CD14-positive monocyte (primary cell): ENCODE measurements around the gene TRPC6. TPM values are rescaled to one million over a fixed set of nuclear protein-coding genes. Genes with fewer than 3 reads are reported as not detected.

Source experiments
- DNase-seq, 3 donors: peaks; one replicate each; pipeline ENCODE4 v3.0.0-alpha.2; 2011 to 2022
- H2AFZ ChIP-seq: 2 replicates; pipeline ENCODE4 v1.6.0; 2012; ENCODE audit warnings: mild to moderate bottlenecking, low read depth, low read length, inconsistent platforms; ENCODE audit not compliant: insufficient read depth, poor library complexity, severe bottlenecking
- H3K27ac ChIP-seq, 2 donors: 1 replicate in 1 of 2; 2 replicates in 1 of 2; pipeline ENCODE4 v1.5.1; 2012 to 2013; ENCODE audit warnings: low read length in 2 of 2, control low read depth in 1 of 2, inconsistent platforms in 1 of 2, low read depth in 1 of 2, mild to moderate bottlenecking in 1 of 2
- H3K27me3 ChIP-seq, 2 donors: one replicate each; pipeline versions ENCODE4 v1.6.0 to v1.6.1; 2011 to 2013; ENCODE audit warnings: low read length in 2 of 2; ENCODE audit not compliant: control insufficient read depth in 2 of 2, insufficient read depth in 2 of 2
- H3K36me3 ChIP-seq, 2 donors: replicated peaks in 1 of 2; 1 replicate in 1 of 2; 2 replicates in 1 of 2; pipeline versions ENCODE4 v1.5.1 to v1.6.1; 2012 to 2013; ENCODE audit warnings: low read length in 2 of 2, control low read depth in 1 of 2, inconsistent platforms in 1 of 2, mild to moderate bottlenecking in 1 of 2; ENCODE audit not compliant: insufficient read depth in 2 of 2, control insufficient read depth in 1 of 2
- H3K4me1 ChIP-seq, 2 donors: 1 replicate in 1 of 2; 2 replicates in 1 of 2; pipeline versions ENCODE4 v1.5.1 to v1.6.1; 2012 to 2013; ENCODE audit warnings: low read length in 2 of 2, control low read depth in 1 of 2, inconsistent platforms in 1 of 2, mild to moderate bottlenecking in 1 of 2, moderate library complexity in 1 of 2; ENCODE audit not compliant: insufficient read depth in 2 of 2, control insufficient read depth in 1 of 2
- H3K4me2 ChIP-seq: replicated peaks from 2 replicates; pipeline ENCODE3; 2012; ENCODE audit warnings: low read length, moderate library complexity, mild to moderate bottlenecking; ENCODE audit not compliant: poor library complexity, severe bottlenecking; ENCODE audit errors: extremely low read depth
- H3K4me3 ChIP-seq, 3 experiments: fragments of 200-600 bp in 1 of 3; sonication (generic) in 1 of 3; replicated peaks in 1 of 3; 1 replicate in 2 of 3; 2 replicates in 1 of 3; pipeline ENCODE4 v1.5.1; 2011 to 2013; ENCODE audit warnings: low read length in 3 of 3, mild to moderate bottlenecking in 3 of 3, control low read depth in 2 of 3, low read depth in 2 of 3, inconsistent platforms in 1 of 3, moderate library complexity in 1 of 3
- H3K79me2 ChIP-seq: 2 replicates; pipeline ENCODE4 v1.6.0; 2012; ENCODE audit warnings: mild to moderate bottlenecking, control low read depth, inconsistent platforms, low read length, moderate library complexity; ENCODE audit not compliant: insufficient read depth
- H3K9ac ChIP-seq: 2 replicates; pipeline ENCODE4 v1.6.0; 2017; ENCODE audit warnings: low read length, mild to moderate bottlenecking; ENCODE audit not compliant: insufficient read depth, poor library complexity, severe bottlenecking
- H3K9me3 ChIP-seq, 2 donors: replicated peaks in 1 of 2; 1 replicate in 1 of 2; 2 replicates in 1 of 2; pipeline versions ENCODE4 v1.5.1 to v1.6.1; 2012 to 2013; ENCODE audit warnings: low read length in 2 of 2, control low read depth in 1 of 2; ENCODE audit not compliant: control insufficient read depth in 1 of 2, insufficient read depth in 1 of 2
- H4K20me1 ChIP-seq: 2 replicates; pipeline ENCODE4 v1.6.0; 2012; ENCODE audit warnings: mild to moderate bottlenecking, low read length, control low read depth, moderate library complexity; ENCODE audit not compliant: insufficient read depth
- H3K27ac Mint-ChIP-seq, 7 donors: one replicate each; pipeline ENCODE4 v1.8.0; 2020; ENCODE audit warnings: mild to moderate bottlenecking in 7 of 7, mixed read lengths in 7 of 7, moderate library complexity in 6 of 7, inconsistent platforms in 2 of 7
- H3K27me3 Mint-ChIP-seq, 3 donors: one replicate each; pipeline ENCODE4 v1.8.0; 2021 to 2022; ENCODE audit warnings: low read depth in 3 of 3, mild to moderate bottlenecking in 3 of 3, mixed read lengths in 3 of 3, moderate library complexity in 3 of 3, inconsistent platforms in 1 of 3
- H3K36me3 Mint-ChIP-seq, 2 donors: one replicate each; pipeline ENCODE4 v1.8.0; 2020; ENCODE audit warnings: mixed read lengths in 2 of 2, inconsistent platforms in 1 of 2, mild to moderate bottlenecking in 1 of 2
- H3K4me1 Mint-ChIP-seq: one replicate; pipeline ENCODE4 v1.8.0; 2020; ENCODE audit warnings: mild to moderate bottlenecking, mixed read lengths
- H3K4me3 Mint-ChIP-seq, 2 donors: one replicate each; pipeline ENCODE4 v1.8.0; 2020; ENCODE audit warnings: mild to moderate bottlenecking in 2 of 2, mixed read lengths in 2 of 2, moderate library complexity in 1 of 2
- H3K9me3 Mint-ChIP-seq, 7 donors: one replicate each; pipeline ENCODE4 v1.8.0; 2020 to 2022; ENCODE audit warnings: mixed read lengths in 7 of 7, mild to moderate bottlenecking in 6 of 7, moderate library complexity in 6 of 7, inconsistent platforms in 2 of 7
- CTCF ChIP-seq: fragments of 200-600 bp; IDR thresholded peaks from one replicate; pipeline ENCODE4 v1.8.0; 2022; ENCODE audit warnings: antibody characterized with exemption, mild to moderate bottlenecking
- WGBS: methylation state at CpG from one replicate; pipeline ENCODE4 v1.1.5; 2013; ENCODE audit warnings: missing lambda C conversion rate; ENCODE audit not compliant: insufficient coverage; 5-methylcytosine and 5-hydroxymethylcytosine counted together
- intact Hi-C, 2 donors: fragments of 100-400 bp; cut with micrococcal nuclease; formaldehyde crosslinking; loops; one replicate each; pipeline versions ENCODE4 v1.15.0 to v1.15.1; 2023
- polyA minus RNA-seq: library from RNA; depleted of rRNA, polyadenylated mRNA; stranded (reverse); fragments of >200 nt; gene quantifications from 2 replicates; pipeline ENCODE4 v1.2.3, GENCODE V29; 2012
- polyA plus RNA-seq, 3 donors: library from polyadenylated mRNA; depleted of rRNA in 1 of 3; unstranded in 2 of 3; stranded (reverse) in 1 of 3; fragments of 300-500 nt in 2 of 3; fragments of >200 nt in 1 of 3; fragmentation: Illumina TruSeq in 2 of 3; gene quantifications; 1 replicate in 2 of 3; 2 replicates in 1 of 3; pipeline ENCODE4 v1.2.3, GENCODE V29; 2012 to 2021
- total RNA-seq, 12 experiments: library from RNA in 1 of 12; stranded (reverse) in 1 of 12; fragments of 120-200 nt in 1 of 12; gene quantifications; one replicate each; pipeline ENCODE4 v1.2.4 and lab custom pipeline; 2013 to 2026; ENCODE audit warnings: mixed read lengths in 6 of 12, inconsistent platforms in 1 of 12

Gene TRPC6
- 0.06 TPM for total RNA-seq (2013)
- polyA plus RNA-seq (under 1 TPM in 1 of 3 donors, not detected in 2; 0.01 TPM), polyA minus RNA-seq (0.14 and 0.32 TPM in 2 replicates), total RNA-seq (lab: John Stamatoyannopoulos, UW) (0 to 0.75 (median 0.08) reads per million in 11 experiments)

DNA sequence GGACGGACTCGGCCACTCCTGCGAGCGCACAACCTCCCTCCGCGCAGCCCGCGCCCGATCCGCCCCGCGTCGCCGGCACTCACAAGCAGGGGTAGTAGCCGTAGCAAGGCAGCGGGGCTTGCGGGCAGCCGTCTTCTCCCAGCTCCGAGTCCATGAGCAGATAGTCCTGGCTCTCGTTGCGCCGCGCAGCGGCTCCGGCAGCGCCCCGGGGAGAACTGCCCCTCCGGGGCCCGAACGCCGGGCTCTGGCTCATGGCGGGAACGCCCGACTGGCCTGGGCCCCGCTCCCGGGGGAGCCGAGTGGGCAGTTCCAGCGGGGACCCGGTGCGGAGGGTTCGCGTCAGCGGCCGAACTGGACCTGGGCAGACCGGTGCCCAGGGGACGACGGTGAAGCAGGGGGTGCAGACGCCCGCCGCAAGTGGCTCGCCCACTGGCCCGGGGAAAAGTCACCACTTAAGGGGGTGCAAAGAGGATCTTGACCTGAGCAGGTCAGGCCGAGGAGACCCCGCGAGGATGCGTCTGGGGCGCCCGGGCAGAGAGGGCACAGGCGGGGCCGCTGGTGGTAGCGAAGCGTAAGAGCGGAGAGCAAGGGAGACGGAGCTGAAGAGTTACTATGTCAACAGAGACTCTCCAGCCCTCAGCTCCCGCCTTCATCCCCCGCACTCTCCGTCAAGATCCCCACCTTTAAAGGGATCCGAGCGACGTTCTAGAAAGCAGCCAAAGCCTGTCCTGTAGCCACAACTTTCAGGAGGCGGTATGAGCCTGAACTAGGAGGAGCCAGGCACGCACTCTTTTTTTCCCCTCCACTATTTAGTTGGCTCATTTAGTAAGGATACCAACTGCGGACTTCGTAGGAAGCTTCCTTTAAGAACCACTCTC lies at the start of gene TRPC6:
TSS of gene TRPC6 (minus strand) at position 757 of the 878 bp plus-strand sequence. CDS start at position 253, 504 bp downstream.
- no peaks in the 10 kb centered on the region for H3K79me2 ChIP-seq
- TF ChIP-seq CTCF = no peak
- 3% methylated on average over 72 of the region's 74 CpGs for WGBS
- H3K4me1 ChIP-seq = no peaks in the 10 kb centered on the region
- H3K4me2 ChIP-seq = no peak within 1 kb of the TSS
- H3K4me3 Mint-ChIP-seq = peak within 1 kb of the TSS in 1 of 2 donors; percentile 75
- H3K36me3 Mint-ChIP-seq = no peaks in the 10 kb centered on the region
- H3K36me3 ChIP-seq = no peaks in the 10 kb centered on the region
- no peak within 1 kb of the TSS for H2AFZ ChIP-seq
- peaks cover 28 to 39% of the 10 kb centered on the region in 2 donors for H3K27me3 ChIP-seq
- H3K9me3 ChIP-seq = peaks cover 9 to 21% of the 10 kb centered on the region in 2 donors
- no peak within 1 kb of the TSS for H3K27ac Mint-ChIP-seq
- H3K27ac ChIP-seq = no peak within 1 kb of the TSS
- no peak for DNase-seq
- peaks cover 3 to 23% (median 10%) of the 10 kb centered on the region in 7 donors for H3K9me3 Mint-ChIP-seq
- H3K4me3 ChIP-seq = no peak within 1 kb of the TSS
- H3K27me3 Mint-ChIP-seq = peaks cover 33 to 44% (median 39%) of the 10 kb centered on the region in 3 donors
- no peaks in the 10 kb centered on the region for H4K20me1 ChIP-seq
- H3K9ac ChIP-seq = no peak within 1 kb of the TSS
- intact Hi-C loops = no loop called here
- H3K4me1 Mint-ChIP-seq = no peaks in the 10 kb centered on the region

- H3K36me3 Mint-ChIP-seq = no peaks in the 10 kb centered on the region
- Histone ChIP-seq H3K4me3 (no peak overlapping the region), H3K4me1 (no peaks in the 10 kb centered on the region), H3K79me2 (no peaks in the 10 kb centered on the region), H3K36me3 (no peaks in the 10 kb centered on the region), H4K20me1 (no peaks in the 10 kb centered on the region), H3K9me3 (no peaks in the 10 kb centered on the region), H3K27me3 (no peaks in the 10 kb centered on the region), H3K9ac (no peak overlapping the region), H3K4me2 (no peak overlapping the region), H2AFZ (no peak overlapping the region), H3K27ac (no peak overlapping the region)
- TF ChIP-seq CTCF = no peak
- peaks cover 0 to 2% (median 2%) of the 10 kb centered on the region in 3 donors for H3K27me3 Mint-ChIP-seq
- DNase-seq = no peak
- H3K27ac Mint-ChIP-seq = no peak overlapping the region
- WGBS = no CpG with 5 or more reads among the region's 3 CpGs
- intact Hi-C loops = no loop called here
- H3K4me1 Mint-ChIP-seq = no peaks in the 10 kb centered on the region
- H3K4me3 Mint-ChIP-seq = no peak overlapping the region
- H3K9me3 Mint-ChIP-seq = peaks cover 0 to 4% (median 0%) of the 10 kb centered on the region in 7 donors
These were observed 36.2 kb upstream of the TRPC6 start for GRCh38 chr11:101620026-101620425.
